Measurements from ENCODE around the gene IL5RA. TPM values are rescaled to one million over a fixed set of nuclear protein-coding genes. Genes with fewer than 3 reads are reported as not detected.

The IL5RA gene
- 0.79 TPM for total RNA-seq

GRCh38 chr3:3110299-3110630 lies at the start of gene IL5RA:
Gene IL5RA, minus strand, starts transcription at chr3:3110374. Its CDS starts 5,390 bp downstream, at chr3:3104984.
- DNase-seq, result no peak

GRCh38 chr3:3157484-3157883 lies 47.3 kb upstream of the IL5RA start:
- DNase-seq, result no peak

- no peak for DNase-seq
Measured at GRCh38 chr3:3154879-3155610, 44.9 kb upstream of the IL5RA start.

GRCh38 chr3:3151513-3151912 lies 41.3 kb upstream of the IL5RA start:
- DNase-seq, result no peak

- no peak for DNase-seq
Measured at GRCh38 chr3:3149560-3149959, 39.4 kb upstream of the IL5RA start.

GRCh38 chr3:3145831-3146230 lies 35.7 kb upstream of the IL5RA start:
- no peak for DNase-seq

GRCh38 chr3:3141939-3142338 lies 31.8 kb upstream of the IL5RA start:
- DNase-seq, result no peak

GRCh38 chr3:3137526-3137925 lies 27.4 kb upstream of the IL5RA start:
- DNase-seq, result no peak

GRCh38 chr3:3134750-3135448 lies 24.7 kb upstream of the IL5RA start:
- no peak for DNase-seq

GRCh38 chr3:3133500-3133899 lies 23.3 kb upstream of the IL5RA start:
- no peak for DNase-seq

GRCh38 chr3:3129579-3129978 lies 19.4 kb upstream of the IL5RA start:
- DNase-seq, result no peak

- DNase-seq, result no peak
Measured at GRCh38 chr3:3127432-3128010, 17.3 kb upstream of the IL5RA start.

GRCh38 chr3:3126477-3127431 lies 16.6 kb upstream of the IL5RA start, which contains the start of gene TRNT1:
Gene TRNT1, plus strand, starts transcription at chr3:3126940. Its CDS starts 2,101 bp downstream, at chr3:3129041.
- DNase-seq, result peak; percentile 85

GRCh38 chr3:3125977-3126376 lies 15.8 kb upstream of the IL5RA start:
- no peak for DNase-seq

GRCh38 chr3:3119393-3119851 lies 9.2 kb upstream of the IL5RA start:
- no peak for DNase-seq

- DNase-seq, result no peak
Measured at GRCh38 chr3:3117651-3118050, 7.5 kb upstream of the IL5RA start.

- DNase-seq, result no peak
Measured at GRCh38 chr3:3113042-3113709, 3.0 kb upstream of the IL5RA start.

GRCh38 chr3:3110749-3111361 lies 681 bp upstream of the IL5RA start:
- DNase-seq, result no peak

GRCh38 chr3:3109407-3110298 lies 521 bp downstream of the IL5RA start:
- no peak for DNase-seq

- no peak for DNase-seq
Measured at GRCh38 chr3:3107858-3108257, 2.3 kb downstream of the IL5RA start.

Measured in skin of body (tissue), 2 donors.